H1 (cell line): ENCODE measurements around the gene SPAG17.

ENCODE experiments used
- CBX5 ChIP-seq: fragments of 300-800, 300-1000 bp; sonication (generic); IDR thresholded peaks from 2 replicates; pipeline ENCODE4 v1.7.1; 2016; ENCODE audit warnings: antibody characterized with exemption, low read length, low read depth
- CEBPB ChIP-seq: IDR thresholded peaks from 2 replicates; pipeline ENCODE4 v1.6.1; 2012; ENCODE audit warnings: low read depth, low read length
- EZH2 ChIP-seq: fragments of 200-600 bp; sonication (generic); IDR thresholded peaks from 2 replicates; pipeline ENCODE4 v1.7.1; 2012; ENCODE audit warnings: low read depth, mild to moderate bottlenecking, moderate library complexity, low read length, inconsistent platforms; ENCODE audit not compliant: severe bottlenecking
- HDAC2 ChIP-seq, 2 experiments: fragments of 300-600 bp in 1 of 2; sonication (generic) in 1 of 2; IDR thresholded peaks; 2 replicates each; pipeline ENCODE4 v1.6.1; 2011 to 2012; ENCODE audit warnings: low read depth in 2 of 2, low read length in 2 of 2, mild to moderate bottlenecking in 2 of 2, moderate library complexity in 2 of 2, borderline replicate concordance in 1 of 2, inconsistent platforms in 1 of 2
- JUN ChIP-seq: IDR thresholded peaks from 2 replicates; pipeline ENCODE4 v1.6.1; 2011; ENCODE audit warnings: low read depth, mild to moderate bottlenecking, improper control_type of control experiment, low read length
- POLR2AphosphoS5 ChIP-seq: IDR thresholded peaks from 2 replicates; pipeline ENCODE4 v1.6.1; 2011; ENCODE audit warnings: low read depth, low read length
- RAD21 ChIP-seq, 2 experiments: IDR thresholded peaks in 1 of 2; conservative IDR thresholded peaks in 1 of 2; 2 replicates each; pipeline ENCODE4 v1.6.1; 2011; ENCODE audit warnings: low read depth in 2 of 2, low read length in 2 of 2, improper control_type of control experiment in 1 of 2, inconsistent platforms in 1 of 2, mild to moderate bottlenecking in 1 of 2, moderate library complexity in 1 of 2
- TF ChIP-seq, protein P1 (sequence below): IDR thresholded peaks from 2 replicates; pipeline ENCODE4 v1.6.1; 2012; ENCODE audit warnings: inconsistent platforms
- TF ChIP-seq, protein P2 (sequence below), 3 experiments: IDR thresholded peaks; 1 replicate in 2 of 3; 2 replicates in 1 of 3; pipeline versions ENCODE4 v1.5.1 to v1.6.1; 2011; ENCODE audit warnings: low read length in 3 of 3, mild to moderate bottlenecking in 3 of 3, inconsistent platforms in 2 of 3, low read depth in 1 of 3, moderate library complexity in 1 of 3; ENCODE audit not compliant: insufficient read depth in 1 of 3; ENCODE audit errors: control extremely low read depth in 1 of 3

DNA sequence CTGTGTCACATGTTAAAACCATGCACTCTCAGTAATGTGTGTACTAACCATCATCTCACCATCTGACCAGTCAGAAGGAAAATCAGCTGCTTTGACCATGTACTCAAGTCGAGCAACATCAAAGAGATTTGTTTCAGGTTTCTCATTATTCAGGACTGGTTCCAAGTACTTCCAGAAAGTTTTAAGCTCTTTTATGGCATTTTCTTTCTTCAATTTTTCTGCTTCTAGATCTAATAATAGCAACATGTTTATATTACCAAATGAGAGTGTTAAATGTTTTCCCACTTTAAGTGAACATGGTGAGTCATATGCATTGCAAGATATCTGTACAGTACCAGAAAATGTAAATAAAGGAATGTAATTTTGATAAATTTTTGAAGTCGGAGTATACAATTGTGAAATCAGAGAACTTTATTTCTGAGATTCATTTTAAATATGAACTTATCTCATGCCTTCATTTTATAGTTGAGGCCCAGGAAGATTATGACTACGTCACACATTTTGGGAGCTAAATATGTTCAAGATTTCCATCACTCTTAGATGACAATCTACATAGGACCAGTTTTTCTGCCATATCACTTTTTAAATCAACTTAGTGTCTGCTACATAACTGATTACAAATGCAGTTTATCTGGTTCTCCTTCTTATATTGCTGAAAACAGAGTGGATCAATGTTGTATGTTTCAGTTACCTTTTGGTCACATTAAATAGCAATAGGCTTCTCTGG, 87.2 kb downstream of the SPAG17 start:
- TF ChIP-seq EZH2 (no peak), CEBPB (no peak), HDAC2 (IDR thresholded peaks at IDR 0.05; ENCODE audit: borderline replicate concordance in 1 of 2, low read depth in 2 of 2, low read length in 2 of 2) (no peak), CBX5 (no peak), POLR2AphosphoS5 (no peak), RAD21 (IDR thresholded peaks at IDR 0.05 in 1 of 2, conservative IDR thresholded peaks at IDR 0.05 in 1 of 2; ENCODE audit: low read depth in 2 of 2, low read length in 2 of 2) (no peak), JUN (no peak)
- TF ChIP-seq, protein P1, sequence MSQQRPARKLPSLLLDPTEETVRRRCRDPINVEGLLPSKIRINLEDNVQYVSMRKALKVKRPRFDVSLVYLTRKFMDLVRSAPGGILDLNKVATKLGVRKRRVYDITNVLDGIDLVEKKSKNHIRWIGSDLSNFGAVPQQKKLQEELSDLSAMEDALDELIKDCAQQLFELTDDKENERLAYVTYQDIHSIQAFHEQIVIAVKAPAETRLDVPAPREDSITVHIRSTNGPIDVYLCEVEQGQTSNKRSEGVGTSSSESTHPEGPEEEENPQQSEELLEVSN = no peak
- TF ChIP-seq, protein P2, sequence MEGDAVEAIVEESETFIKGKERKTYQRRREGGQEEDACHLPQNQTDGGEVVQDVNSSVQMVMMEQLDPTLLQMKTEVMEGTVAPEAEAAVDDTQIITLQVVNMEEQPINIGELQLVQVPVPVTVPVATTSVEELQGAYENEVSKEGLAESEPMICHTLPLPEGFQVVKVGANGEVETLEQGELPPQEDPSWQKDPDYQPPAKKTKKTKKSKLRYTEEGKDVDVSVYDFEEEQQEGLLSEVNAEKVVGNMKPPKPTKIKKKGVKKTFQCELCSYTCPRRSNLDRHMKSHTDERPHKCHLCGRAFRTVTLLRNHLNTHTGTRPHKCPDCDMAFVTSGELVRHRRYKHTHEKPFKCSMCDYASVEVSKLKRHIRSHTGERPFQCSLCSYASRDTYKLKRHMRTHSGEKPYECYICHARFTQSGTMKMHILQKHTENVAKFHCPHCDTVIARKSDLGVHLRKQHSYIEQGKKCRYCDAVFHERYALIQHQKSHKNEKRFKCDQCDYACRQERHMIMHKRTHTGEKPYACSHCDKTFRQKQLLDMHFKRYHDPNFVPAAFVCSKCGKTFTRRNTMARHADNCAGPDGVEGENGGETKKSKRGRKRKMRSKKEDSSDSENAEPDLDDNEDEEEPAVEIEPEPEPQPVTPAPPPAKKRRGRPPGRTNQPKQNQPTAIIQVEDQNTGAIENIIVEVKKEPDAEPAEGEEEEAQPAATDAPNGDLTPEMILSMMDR (IDR thresholded peaks at IDR 0.05; ENCODE audit: control extremely low read depth in 1 of 3, insufficient read depth in 1 of 3, low read depth in 1 of 3, low read length in 3 of 3) = no peak
